Gastroesophageal sphincter (tissue), 4 donors: ENCODE measurements around the gene SCIN. TPM values are rescaled to one million over a fixed set of nuclear protein-coding genes. Genes with fewer than 3 reads are reported as not detected.

Experiments used
- ATAC-seq: fragments of 150-250 bp; one replicate; pipeline ENCODE4 v1.9.1; 2016; ENCODE audit warnings: mild to moderate bottlenecking, moderate library complexity
- H3K27ac ChIP-seq, 4 donors: fragments of 200-600 bp; sonication (generic) in 3 of 4; 1 replicate in 3 of 4; 2 replicates in 1 of 4; pipeline ENCODE4 v1.5.1; 2016 to 2019
- H3K27me3 ChIP-seq: fragments of 200-600 bp; sonication (generic); one replicate; pipeline ENCODE4 v1.5.1; 2019
- H3K36me3 ChIP-seq, 2 donors: fragments of 200-600 bp; sonication (generic); one replicate each; pipeline ENCODE4 v1.5.1; 2019; ENCODE audit warnings: control low read depth in 1 of 2
- H3K4me1 ChIP-seq, 3 donors: fragments of 200-600 bp; sonication (generic); 1 replicate in 2 of 3; 2 replicates in 1 of 3; pipeline ENCODE4 v1.5.1; 2016 to 2019; ENCODE audit warnings: control low read depth in 2 of 3
- H3K4me3 ChIP-seq, 2 donors: fragments of 200-600 bp; sonication (generic); one replicate each; pipeline ENCODE4 v1.5.1; 2019; ENCODE audit warnings: mild to moderate bottlenecking in 1 of 2, moderate library complexity in 1 of 2
- H3K9me3 ChIP-seq, 3 donors: fragments of 200-600 bp; sonication (generic); one replicate each; pipeline ENCODE4 v1.5.1; 2017 to 2019; ENCODE audit warnings: control low read depth in 2 of 3
- EP300 ChIP-seq: sonication (generic); formaldehyde crosslinking; IDR thresholded peaks from one replicate; pipeline ENCODE4 v1.6.1; 2017; ENCODE audit warnings: antibody characterized with exemption, mild to moderate bottlenecking
- POLR2A ChIP-seq, 2 donors: fragments of 450-650 bp; IDR thresholded peaks; one replicate each; pipeline ENCODE4 v1.6.1; 2017; ENCODE audit warnings: antibody characterized with exemption in 2 of 2, mild to moderate bottlenecking in 2 of 2, moderate library complexity in 1 of 2
- POLR2AphosphoS5 ChIP-seq: sonication (generic); formaldehyde crosslinking; IDR thresholded peaks from one replicate; pipeline ENCODE4 v1.6.1; 2017; ENCODE audit warnings: antibody characterized with exemption
- WGBS, 2 donors: methylation state at CpG; one replicate each; pipeline ENCODE4 v1.1.5; 2018; ENCODE audit warnings: low coverage in 1 of 2; 5-methylcytosine and 5-hydroxymethylcytosine counted together
- total RNA-seq, 4 donors: library from RNA; depleted of rRNA; stranded (reverse); fragments of >200 nt; gene quantifications; one replicate each; pipeline ENCODE4 v1.1.0, GENCODE V29; 2016
- TF ChIP-seq, protein P1 (sequence below), 4 experiments: fragments of 200-600 bp in 2 of 4; fragments of 450-650 bp in 2 of 4; sonication (generic) in 1 of 4; IDR thresholded peaks; one replicate each; pipeline ENCODE4 v1.5.1; 2017 to 2019; ENCODE audit warnings: antibody characterized with exemption in 4 of 4, mild to moderate bottlenecking in 2 of 4, moderate library complexity in 2 of 4

Gene SCIN
- total RNA-seq, 4 donors from 2014 or later: 0.62 to 5.8 (median 2.3) TPM

DNA sequence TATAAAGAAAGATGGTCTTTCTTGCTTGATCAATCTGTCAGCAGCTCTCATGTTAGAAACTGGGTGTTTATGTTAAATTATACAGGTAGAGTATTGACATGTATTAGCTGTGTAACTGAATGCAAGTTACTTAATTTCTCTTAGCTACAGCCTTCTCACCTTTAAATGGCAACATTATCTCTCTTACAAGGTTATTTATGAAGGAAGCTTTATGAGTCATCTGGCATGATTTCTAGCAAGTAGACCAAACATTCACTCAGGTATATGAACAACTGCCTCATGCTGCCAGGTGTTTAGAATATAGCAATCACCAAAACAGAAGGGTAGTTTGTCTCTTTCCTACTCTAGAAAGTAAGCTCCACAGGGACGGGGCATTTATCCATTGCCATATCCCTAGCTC is 125.4 kb downstream of the SCIN start:
- H3K9me3 ChIP-seq: peaks cover 0 to 3% (median 0%) of the 10 kb centered on the region in 3 donors
- H3K4me1 ChIP-seq: no peaks in the 10 kb centered on the region
- ATAC-seq: no peak
- H3K36me3 ChIP-seq: no peaks in the 10 kb centered on the region
- TF ChIP-seq POLR2A (IDR thresholded peaks at IDR 0.05) (no peak), EP300 (no peak), POLR2AphosphoS5 (no peak)
- TF ChIP-seq, protein P1, sequence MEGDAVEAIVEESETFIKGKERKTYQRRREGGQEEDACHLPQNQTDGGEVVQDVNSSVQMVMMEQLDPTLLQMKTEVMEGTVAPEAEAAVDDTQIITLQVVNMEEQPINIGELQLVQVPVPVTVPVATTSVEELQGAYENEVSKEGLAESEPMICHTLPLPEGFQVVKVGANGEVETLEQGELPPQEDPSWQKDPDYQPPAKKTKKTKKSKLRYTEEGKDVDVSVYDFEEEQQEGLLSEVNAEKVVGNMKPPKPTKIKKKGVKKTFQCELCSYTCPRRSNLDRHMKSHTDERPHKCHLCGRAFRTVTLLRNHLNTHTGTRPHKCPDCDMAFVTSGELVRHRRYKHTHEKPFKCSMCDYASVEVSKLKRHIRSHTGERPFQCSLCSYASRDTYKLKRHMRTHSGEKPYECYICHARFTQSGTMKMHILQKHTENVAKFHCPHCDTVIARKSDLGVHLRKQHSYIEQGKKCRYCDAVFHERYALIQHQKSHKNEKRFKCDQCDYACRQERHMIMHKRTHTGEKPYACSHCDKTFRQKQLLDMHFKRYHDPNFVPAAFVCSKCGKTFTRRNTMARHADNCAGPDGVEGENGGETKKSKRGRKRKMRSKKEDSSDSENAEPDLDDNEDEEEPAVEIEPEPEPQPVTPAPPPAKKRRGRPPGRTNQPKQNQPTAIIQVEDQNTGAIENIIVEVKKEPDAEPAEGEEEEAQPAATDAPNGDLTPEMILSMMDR (IDR thresholded peaks at IDR 0.05): no peak
- no peaks in the 10 kb centered on the region for H3K27me3 ChIP-seq
- H3K27ac ChIP-seq: no peak overlapping the region
- 86 to 93% methylated on average over 1 of the region's 1 CpG for WGBS, 2 donors
- no peak overlapping the region for H3K4me3 ChIP-seq

DNA sequence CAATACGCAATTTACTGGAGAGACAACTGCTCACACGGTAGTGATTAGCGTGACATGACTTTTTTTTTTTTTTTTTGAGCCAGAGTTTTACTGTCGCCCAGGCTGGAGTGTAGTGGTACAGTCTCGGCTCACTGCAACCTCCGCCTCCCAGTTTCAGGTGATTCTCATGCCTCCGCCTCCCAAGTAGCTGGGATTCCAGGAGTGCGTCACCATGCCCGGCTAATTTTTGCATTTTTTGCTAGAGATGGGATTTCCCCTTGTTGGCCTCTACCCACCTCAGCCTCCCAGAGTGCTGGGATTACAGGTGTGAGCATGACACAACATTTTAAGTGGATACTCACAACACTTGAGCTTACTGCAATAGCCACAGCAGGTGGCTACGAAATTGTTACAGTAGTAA is 128.8 kb downstream of the SCIN start:
- Histone ChIP-seq H3K36me3 (no peaks in the 10 kb centered on the region), H3K27me3 (no peaks in the 10 kb centered on the region), H3K9me3 (peaks cover 0 to 17% (median 0%) of the 10 kb centered on the region in 3 donors), H3K27ac (no peak overlapping the region), H3K4me3 (no peak overlapping the region), H3K4me1 (peaks cover 0 to 4% (median 0%) of the 10 kb centered on the region in 3 donors)
- 93 to 94% methylated on average over 8 to 10 of the region's 10 CpGs for WGBS, 2 donors
- ATAC-seq: no peak
- TF ChIP-seq POLR2A (IDR thresholded peaks at IDR 0.05) (no peak), POLR2AphosphoS5 (no peak), EP300 (no peak)
- TF ChIP-seq, protein P1 (IDR thresholded peaks at IDR 0.05): no peak

DNA sequence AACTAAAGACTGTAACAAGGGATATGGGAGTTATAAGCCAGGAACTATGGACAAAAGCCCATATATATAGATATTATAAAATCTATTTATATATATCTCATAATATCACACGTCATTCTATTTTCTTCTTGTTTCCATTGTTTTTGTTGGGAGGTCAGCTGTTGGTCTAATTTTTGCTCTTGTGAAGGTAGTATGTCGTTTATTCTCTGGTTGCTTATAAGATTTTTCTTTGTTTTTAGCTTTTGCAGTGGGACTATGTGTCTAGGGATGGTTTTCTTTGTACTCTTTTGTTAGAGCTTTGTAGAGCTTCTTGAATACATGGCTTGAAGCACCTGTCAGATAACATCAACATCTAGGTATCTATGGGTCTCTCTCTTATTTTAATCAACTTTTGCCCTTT is 130.9 kb downstream of the SCIN start:
- Histone ChIP-seq H3K4me3 (no peak overlapping the region), H3K4me1 (peaks cover 0 to 4% (median 0%) of the 10 kb centered on the region in 3 donors), H3K27me3 (no peaks in the 10 kb centered on the region), H3K36me3 (no peaks in the 10 kb centered on the region), H3K27ac (no peak overlapping the region), H3K9me3 (peaks cover 0 to 17% (median 0%) of the 10 kb centered on the region in 3 donors)
- WGBS, 2 donors: 65 to 88% methylated on average over 2 of the region's 2 CpGs
- TF ChIP-seq POLR2AphosphoS5: no peak
- TF ChIP-seq EP300: no peak
- TF ChIP-seq POLR2A (IDR thresholded peaks at IDR 0.05): no peak
- TF ChIP-seq, protein P1 (IDR thresholded peaks at IDR 0.05): no peak
- no peak for ATAC-seq

DNA sequence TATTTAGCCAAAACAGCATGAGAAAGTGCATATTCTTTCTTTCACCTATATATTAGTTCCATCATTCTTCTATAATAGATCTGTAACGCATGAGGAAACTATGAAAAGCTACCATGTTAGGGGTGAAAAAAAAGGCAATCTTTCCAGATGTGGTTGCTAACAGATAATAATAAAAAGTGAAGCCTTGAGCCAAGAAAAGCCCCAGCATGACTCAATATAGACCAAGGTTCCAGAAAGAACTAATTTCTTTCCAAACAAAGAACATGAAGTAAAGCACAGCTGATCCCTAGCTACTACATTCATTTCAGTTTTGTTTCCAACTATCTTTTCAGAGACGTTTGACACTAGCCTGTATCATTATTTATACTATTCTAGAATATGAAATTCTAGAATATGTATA is 133.4 kb downstream of the SCIN start:
- whole genome bisulfite sequencing, 2 donors: 22 to 44% methylated on average over 2 of the region's 2 CpGs
- ATAC-seq: no peak

DNA sequence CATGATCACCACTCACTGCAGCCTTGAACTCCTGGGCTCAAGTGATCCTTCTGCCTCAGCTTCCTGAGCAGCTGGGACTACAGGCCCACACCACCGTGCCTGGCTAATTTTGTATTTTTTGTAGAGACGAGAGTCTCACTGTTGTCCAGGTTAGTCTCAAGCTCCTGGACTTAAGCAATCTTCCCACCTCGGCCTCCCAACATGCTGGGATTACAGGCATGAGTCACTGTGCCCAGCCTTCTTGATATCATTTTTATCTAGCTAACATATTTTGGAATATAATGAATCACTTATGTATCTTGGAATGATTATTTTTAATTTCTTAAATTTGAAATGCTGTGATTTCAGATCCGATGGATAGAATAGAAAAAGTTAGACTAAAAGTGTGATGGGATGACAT is 135.4 kb downstream of the SCIN start:
- TF ChIP-seq POLR2AphosphoS5 (no peak), POLR2A (IDR thresholded peaks at IDR 0.05) (no peak), EP300 (no peak)
- TF ChIP-seq, protein P1 (IDR thresholded peaks at IDR 0.05): no peak
- no peak for ATAC-seq
- H3K4me1 ChIP-seq: peaks cover 0 to 38% (median 0%) of the 10 kb centered on the region in 3 donors
- H3K9me3 ChIP-seq: peaks cover 0 to 15% (median 0%) of the 10 kb centered on the region in 3 donors
- H3K27ac ChIP-seq: no peak overlapping the region
- no peak overlapping the region for H3K4me3 ChIP-seq
- no peaks in the 10 kb centered on the region for H3K27me3 ChIP-seq
- 88 to 100% methylated on average over 1 to 3 of the region's 4 CpGs for WGBS, 2 donors
- no peaks in the 10 kb centered on the region for H3K36me3 ChIP-seq

More for the DNA sequence above, 133.4 kb downstream of the SCIN start:
- Histone ChIP-seq H3K4me3 (no peak overlapping the region), H3K36me3 (no peaks in the 10 kb centered on the region), H3K27ac (no peak overlapping the region), H3K27me3 (no peaks in the 10 kb centered on the region), H3K4me1 (peaks cover 0 to 26% (median 0%) of the 10 kb centered on the region in 3 donors), H3K9me3 (peaks cover 0 to 17% (median 0%) of the 10 kb centered on the region in 3 donors)
- TF ChIP-seq, protein P1 (IDR thresholded peaks at IDR 0.05): no peak
- no peak for TF ChIP-seq POLR2AphosphoS5
- no peak for TF ChIP-seq POLR2A (IDR thresholded peaks at IDR 0.05)
- no peak for TF ChIP-seq EP300
